HG03095 (cell line): ENCODE measurements around the gene SLC2A1.

Experiments
- ATAC-seq: cut with Tn5 transposase; IDR thresholded peaks from one replicate; pipeline ENCODE4 v1.9.1; 2021; ENCODE audit warnings: moderate library complexity; ENCODE audit not compliant: unreplicated experiment

SLC2A1 gene

GRCh38 chr1:42981255-42981805, 22.7 kb upstream of the SLC2A1 start:
- no peak for ATAC-seq

DNA sequence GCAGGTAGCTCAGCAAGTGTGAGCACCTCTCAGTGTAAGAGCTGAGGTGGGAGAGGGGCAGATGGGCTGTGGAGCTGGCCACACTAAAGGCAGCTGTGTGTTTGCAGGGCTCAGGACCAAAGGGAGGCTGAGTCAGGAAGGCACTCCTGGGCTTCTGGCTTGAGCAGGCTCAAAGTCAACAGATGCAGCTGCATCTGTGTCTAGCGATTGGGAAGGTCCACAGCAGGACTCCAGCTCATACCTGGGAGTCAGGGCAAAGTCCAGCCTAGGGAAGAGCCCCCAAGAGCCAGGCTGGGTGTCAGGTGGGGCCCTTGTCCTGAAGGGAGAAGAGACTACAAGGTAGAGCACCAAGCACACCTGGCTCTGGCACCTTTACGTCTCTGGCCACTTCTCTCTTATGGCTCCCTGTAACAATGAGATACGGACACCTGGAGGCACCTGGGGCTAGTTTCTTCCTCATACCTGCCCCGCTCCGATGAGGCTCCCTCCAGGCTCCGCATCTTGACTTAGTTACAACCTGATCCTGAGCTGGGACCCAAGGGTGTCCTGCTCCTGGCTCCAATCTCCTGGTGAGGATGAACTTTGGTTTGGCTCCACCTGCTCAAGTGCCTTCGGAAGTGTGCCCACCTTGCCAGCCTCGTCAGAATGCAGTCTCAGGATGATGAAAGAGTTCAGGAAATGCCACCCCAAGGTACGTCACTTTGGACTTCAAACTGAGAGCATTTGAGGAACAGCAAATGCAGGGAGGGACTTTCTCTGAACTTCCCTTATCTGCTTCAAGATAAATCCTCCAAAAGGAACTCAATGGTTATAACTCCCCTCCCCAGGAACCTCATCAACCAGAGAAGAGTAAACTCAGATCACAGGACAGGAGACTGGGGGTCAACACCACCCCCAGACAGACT, 21.5 kb upstream of the SLC2A1 start:
- ATAC-seq, result no peak

GRCh38 chr1:42979036-42979430, 20.4 kb upstream of the SLC2A1 start:
- no peak for ATAC-seq

DNA sequence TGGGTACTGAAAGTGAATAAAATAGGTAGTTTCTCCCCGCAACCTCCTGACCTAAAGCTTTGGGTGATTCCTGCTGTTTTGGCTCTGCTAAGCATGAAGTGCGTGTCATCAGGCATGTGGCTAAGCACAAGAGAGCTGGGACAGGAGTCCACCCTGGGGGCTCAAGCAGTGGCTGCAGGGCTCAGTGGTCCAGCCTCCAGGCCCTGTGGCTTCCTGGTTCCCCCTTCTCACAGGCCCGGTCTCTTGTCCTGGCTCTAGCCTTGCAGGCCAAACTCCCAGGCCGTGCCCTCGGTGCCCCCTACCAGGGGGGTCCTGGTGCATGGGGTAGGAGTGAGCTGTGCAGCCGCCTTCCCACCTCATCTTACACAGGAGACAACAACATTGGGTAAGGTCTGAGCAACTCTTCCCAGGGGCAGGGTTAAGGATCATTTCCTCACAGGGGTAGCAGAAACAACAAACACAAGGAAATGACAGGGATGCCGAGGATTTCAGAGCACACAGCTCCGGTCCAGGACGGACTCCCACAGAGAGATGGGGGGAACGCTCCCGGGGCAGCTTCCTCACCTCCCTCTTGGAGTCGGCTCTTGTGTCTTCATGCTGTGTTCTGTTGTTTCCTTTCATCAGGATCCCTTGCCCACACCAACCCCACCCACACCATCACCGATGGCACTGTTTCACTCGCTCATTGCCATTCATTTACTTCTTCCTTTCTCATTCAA, 19.8 kb upstream of the SLC2A1 start:
- ATAC-seq, result no peak

- no peak for ATAC-seq
Observed at GRCh38 chr1:42977653-42978052, 19.0 kb upstream of the SLC2A1 start.

DNA sequence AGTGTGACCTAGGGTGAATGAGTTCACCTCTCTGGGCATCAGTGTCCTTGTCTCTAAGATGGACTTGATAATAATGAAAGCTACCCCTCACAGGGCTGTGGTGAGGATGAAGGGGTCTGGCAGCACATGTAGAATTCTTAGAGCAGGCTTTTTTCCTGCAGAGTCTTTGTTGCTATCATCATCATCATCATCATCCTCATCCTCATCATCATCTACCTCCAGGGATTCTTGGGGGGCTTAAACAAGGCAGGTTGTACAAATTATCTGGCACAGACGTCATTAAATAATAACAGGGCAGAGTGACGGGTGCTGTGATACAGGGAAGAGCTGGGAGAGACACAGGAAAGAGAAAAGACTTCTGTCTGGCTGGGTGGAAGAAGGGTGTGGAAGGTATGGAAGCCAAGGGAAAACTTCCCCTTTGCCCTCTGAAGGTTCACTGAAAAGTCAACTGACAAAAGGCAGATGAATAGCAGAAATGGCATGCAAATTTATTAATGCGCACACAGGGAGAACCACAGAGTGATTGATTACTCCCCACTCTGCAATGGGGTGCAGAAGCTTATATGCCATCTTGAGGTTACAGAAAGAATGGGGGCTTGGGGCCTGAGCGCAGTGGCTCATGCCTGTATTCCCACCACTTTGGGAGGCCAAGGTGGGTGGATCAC, 17.0 kb upstream of the SLC2A1 start:
- ATAC-seq, result no peak

DNA sequence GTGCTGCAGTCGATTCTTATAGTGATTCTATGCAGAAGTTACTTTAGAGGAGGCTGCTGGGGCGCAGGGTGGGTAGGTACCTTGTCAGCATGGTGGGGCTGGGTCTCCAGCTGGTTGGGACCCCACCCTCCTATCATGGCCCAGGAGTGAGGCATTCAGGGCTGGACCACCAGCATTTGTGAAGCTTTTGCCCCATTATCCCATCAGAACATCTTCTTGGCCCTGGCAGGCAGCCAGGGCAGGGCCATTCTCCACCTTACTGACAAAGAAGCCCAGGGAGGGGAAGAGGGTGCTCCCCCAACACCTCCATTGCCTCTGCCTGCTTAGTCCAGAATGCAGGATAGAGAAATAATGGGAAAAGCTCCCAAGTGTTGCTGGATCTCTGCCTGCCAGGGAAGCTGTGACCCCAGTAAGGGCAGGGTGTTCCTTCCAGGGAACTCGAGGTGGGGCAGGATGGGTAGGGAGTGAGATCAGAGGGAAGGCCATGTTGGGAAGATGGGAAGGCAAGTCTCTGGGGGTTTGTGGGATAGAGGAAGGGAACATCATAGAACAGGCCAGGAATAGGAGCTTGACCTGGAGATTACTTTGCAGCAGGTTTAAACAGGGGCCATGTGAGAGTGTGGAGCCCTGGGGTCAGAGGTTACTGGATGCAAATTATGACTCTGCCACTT, 16.2 kb upstream of the SLC2A1 start:
- ATAC-seq, result no peak

GRCh38 chr1:42973799-42974198, 15.1 kb upstream of the SLC2A1 start:
- ATAC-seq, result no peak

GRCh38 chr1:42973286-42973685, 14.6 kb upstream of the SLC2A1 start:
- ATAC-seq, result no peak

- ATAC-seq, result no peak
Observed at GRCh38 chr1:42971841-42972291, 13.2 kb upstream of the SLC2A1 start.

- ATAC-seq, result no peak
Observed at GRCh38 chr1:42970143-42970542, 11.5 kb upstream of the SLC2A1 start.

DNA sequence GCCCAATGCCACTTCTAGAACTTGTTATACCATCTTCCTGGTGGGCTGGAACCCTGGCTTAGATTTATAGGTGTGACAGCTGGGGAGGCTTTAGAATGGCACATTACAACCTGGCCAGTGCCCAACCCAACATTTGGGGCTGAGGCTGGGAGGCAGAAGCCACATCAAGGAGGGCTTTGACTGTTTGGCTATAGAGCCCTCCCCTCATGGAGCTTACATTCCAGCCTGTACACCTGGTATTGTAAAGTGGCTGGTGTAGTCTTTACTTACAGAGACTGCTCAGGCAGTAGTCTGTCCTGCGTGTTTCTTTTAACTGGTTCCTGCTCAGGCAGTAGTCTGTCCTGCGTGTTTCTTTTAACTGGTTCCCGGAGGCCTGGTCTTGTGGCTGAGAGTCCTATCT, 10.0 kb upstream of the SLC2A1 start:
- no peak for ATAC-seq

DNA sequence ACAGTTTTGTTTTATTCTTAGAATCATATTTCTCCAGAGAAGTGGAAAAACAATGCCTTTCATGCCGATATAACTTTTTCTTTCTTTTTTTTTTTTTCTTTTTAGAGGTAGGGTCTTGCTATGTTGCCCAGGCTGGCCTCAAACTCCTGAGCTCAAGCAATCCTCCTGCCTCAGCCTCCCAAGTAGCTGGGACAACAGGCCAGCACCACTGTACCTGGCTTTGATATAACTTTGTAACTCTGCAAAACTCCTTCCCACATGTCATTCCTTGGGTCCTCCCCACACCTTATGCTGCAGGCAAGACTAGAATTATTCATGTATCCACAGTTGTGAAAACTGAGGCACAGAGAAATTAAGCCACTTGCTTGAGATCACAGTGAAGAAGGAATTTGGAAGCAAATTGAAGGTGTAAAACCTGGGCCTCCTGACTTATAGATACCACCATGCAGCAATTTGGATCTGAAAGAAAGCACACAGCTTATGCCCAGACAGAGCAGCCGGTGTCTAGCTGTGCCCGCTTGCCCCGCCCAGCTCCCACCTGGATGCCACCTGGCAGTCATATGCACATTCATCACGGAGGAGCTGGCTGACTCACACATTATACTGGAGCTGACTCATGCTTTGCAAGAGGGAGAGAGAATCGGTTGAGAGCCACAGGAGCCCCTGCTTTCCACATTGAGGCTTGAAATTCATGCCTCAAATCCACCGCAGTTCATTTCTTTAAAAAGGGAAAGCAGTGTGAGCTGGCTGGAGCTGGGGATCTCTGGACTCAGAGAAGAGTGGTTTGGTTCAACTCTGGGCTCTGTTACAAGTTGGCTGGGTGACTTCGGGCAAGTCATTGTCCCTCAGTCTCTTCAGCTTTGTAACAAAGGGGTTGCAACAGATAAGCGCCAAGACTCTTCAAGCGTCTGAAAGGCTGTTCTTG, 8.3 kb upstream of the SLC2A1 start:
- no peak for ATAC-seq

- no peak for ATAC-seq
Observed at GRCh38 chr1:42965378-42965777, 6.7 kb upstream of the SLC2A1 start.

- ATAC-seq, result no peak
Observed at GRCh38 chr1:42964044-42964812, 5.6 kb upstream of the SLC2A1 start.

GRCh38 chr1:42963378-42964043, 4.8 kb upstream of the SLC2A1 start:
- no peak for ATAC-seq

DNA sequence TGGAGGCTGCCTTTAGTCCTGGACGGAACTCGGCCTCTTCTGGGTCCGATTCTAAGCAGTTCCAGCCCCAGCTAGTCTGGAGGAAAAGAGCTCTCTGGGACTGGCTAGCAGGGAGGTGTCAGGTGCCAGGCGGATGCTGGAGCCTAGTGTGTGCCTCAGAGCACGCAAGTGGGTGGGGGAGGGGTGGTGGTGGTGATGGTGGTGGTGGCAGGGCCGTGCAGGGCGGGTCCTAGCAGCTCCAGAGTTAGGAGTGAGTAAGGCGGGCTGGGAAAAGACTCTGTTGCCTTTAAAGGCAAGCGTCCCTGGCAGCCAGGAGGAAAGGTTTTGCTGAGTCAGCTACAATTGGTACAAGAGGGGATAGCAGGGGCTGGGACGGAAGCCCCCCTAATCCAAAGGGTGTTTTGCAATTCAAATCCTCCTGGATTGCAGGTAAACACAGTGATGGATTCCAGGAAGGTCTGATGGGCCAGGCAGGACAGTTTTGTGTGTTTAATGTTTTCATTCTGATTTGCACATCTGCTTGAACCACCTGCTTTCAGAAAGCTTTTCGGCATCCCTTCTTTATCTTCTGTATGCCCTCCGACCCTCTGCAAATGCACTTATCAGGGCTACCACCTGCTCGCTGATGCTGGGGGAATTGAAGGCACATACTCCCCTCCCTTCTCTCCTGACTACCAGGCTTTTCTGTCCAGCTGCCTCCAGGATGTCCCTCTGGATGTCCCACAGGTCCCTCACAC, 4.1 kb upstream of the SLC2A1 start:
- ATAC-seq, result no peak
